ENCODE results near the gene DRGX.

GRCh38 chr10:49350846-49351532 lies 44.9 kb downstream of the DRGX start:
- no peak for TF ChIP-seq POLR2AphosphoS5 (IDR thresholded peaks at IDR 0.05; ENCODE audit: low read depth, low read length)
- no peak for TF ChIP-seq TAF1 (IDR thresholded peaks at IDR 0.05; ENCODE audit: low read depth, low read length)
- TF ChIP-seq POLR2A (IDR thresholded peaks at IDR 0.05; ENCODE audit: low read depth, low read length) = no peak

Data from GM12891 (cell line).